Adrenal gland (tissue), 5 donors: ENCODE data around the gene OSBPL9.

Experiments used
- POLR2A ChIP-seq, 2 donors: fragments of 450-650 bp; IDR thresholded peaks; one replicate each; pipeline ENCODE4 v1.6.1; 2017; ENCODE audit warnings: antibody characterized with exemption in 2 of 2, mild to moderate bottlenecking in 2 of 2, moderate library complexity in 1 of 2
- TF ChIP-seq, protein P1 (sequence below), 6 experiments: fragments of 450-650 bp in 4 of 6; fragments of 200-600 bp in 2 of 6; sonication (generic) in 1 of 6; IDR thresholded peaks; 1 replicate in 5 of 6; 2 replicates in 1 of 6; pipeline versions ENCODE4 v1.5.1 to v1.8.0; 2016 to 2021; ENCODE audit warnings: antibody characterized with exemption in 6 of 6, mild to moderate bottlenecking in 2 of 6, moderate library complexity in 1 of 6
- donor health status: DM: no; HTN: no; CAD: no.

DNA sequence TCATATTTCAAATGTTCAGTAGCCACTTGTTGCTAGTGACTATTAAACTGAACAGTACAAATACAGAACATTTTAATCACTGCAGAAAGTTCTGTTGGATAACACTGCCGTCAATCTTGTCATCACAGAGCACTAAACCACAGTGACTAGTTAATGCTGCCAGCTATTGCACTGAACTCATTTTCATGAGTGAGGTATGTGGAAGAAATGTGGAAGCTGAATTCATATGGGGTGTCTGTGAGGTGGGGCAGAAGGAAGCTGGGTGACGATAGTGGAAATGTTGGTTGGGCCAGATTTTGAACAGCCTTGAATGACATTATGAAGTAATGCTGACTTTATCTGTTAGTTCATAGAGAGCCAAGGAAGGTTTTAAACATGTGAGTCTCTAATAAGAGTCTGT is 49.6 kb downstream of the OSBPL9 start:
- TF ChIP-seq, protein P1, sequence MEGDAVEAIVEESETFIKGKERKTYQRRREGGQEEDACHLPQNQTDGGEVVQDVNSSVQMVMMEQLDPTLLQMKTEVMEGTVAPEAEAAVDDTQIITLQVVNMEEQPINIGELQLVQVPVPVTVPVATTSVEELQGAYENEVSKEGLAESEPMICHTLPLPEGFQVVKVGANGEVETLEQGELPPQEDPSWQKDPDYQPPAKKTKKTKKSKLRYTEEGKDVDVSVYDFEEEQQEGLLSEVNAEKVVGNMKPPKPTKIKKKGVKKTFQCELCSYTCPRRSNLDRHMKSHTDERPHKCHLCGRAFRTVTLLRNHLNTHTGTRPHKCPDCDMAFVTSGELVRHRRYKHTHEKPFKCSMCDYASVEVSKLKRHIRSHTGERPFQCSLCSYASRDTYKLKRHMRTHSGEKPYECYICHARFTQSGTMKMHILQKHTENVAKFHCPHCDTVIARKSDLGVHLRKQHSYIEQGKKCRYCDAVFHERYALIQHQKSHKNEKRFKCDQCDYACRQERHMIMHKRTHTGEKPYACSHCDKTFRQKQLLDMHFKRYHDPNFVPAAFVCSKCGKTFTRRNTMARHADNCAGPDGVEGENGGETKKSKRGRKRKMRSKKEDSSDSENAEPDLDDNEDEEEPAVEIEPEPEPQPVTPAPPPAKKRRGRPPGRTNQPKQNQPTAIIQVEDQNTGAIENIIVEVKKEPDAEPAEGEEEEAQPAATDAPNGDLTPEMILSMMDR (IDR thresholded peaks at IDR 0.05), result no peak
- no peak for TF ChIP-seq POLR2A (IDR thresholded peaks at IDR 0.05)
